ENCODE data around the gene SPAG4.

Gene SPAG4

GRCh38 chr20:35578469-35578868 is 37.2 kb upstream of the SPAG4 start:
- no peak overlapping the region for H2AFZ ChIP-seq (ENCODE audit: low read length)
- H3K79me2 ChIP-seq (ENCODE audit: low read length): no peaks in the 10 kb centered on the region
- no peaks in the 10 kb centered on the region for H3K27me3 ChIP-seq (replicated peaks; ENCODE audit: insufficient read depth, low read length)
- no peaks in the 10 kb centered on the region for H3K4me1 ChIP-seq (ENCODE audit: low read length)
- H3K36me3 ChIP-seq (replicated peaks; ENCODE audit: insufficient read depth, low read length): no peaks in the 10 kb centered on the region
- no peak overlapping the region for H3K4me3 ChIP-seq (ENCODE audit: low read length)
- no peaks in the 10 kb centered on the region for H3K9me2 ChIP-seq (replicated peaks; ENCODE audit: insufficient read depth, low read length)
- no peak for DNase-seq
- H3F3A ChIP-seq (ENCODE audit: insufficient read depth, low read length): no peaks in the 10 kb centered on the region
- no peak overlapping the region for H3K9ac ChIP-seq (ENCODE audit: low read length)
- no peak overlapping the region for H3K4me2 ChIP-seq (ENCODE audit: low read depth, low read length)
- TF ChIP-seq EZH2 (optimal IDR thresholded peaks at IDR 0.05; ENCODE audit: low read depth, low read length): no peak
- TF ChIP-seq, protein P1, sequence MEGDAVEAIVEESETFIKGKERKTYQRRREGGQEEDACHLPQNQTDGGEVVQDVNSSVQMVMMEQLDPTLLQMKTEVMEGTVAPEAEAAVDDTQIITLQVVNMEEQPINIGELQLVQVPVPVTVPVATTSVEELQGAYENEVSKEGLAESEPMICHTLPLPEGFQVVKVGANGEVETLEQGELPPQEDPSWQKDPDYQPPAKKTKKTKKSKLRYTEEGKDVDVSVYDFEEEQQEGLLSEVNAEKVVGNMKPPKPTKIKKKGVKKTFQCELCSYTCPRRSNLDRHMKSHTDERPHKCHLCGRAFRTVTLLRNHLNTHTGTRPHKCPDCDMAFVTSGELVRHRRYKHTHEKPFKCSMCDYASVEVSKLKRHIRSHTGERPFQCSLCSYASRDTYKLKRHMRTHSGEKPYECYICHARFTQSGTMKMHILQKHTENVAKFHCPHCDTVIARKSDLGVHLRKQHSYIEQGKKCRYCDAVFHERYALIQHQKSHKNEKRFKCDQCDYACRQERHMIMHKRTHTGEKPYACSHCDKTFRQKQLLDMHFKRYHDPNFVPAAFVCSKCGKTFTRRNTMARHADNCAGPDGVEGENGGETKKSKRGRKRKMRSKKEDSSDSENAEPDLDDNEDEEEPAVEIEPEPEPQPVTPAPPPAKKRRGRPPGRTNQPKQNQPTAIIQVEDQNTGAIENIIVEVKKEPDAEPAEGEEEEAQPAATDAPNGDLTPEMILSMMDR (IDR thresholded peaks at IDR 0.05; ENCODE audit: low read length): no peak
- TF ChIP-seq EZH2phosphoT487 (IDR thresholded peaks at IDR 0.05; ENCODE audit: low read length): no peak
- no peaks in the 10 kb centered on the region for H4K20me1 ChIP-seq (ENCODE audit: insufficient read depth, low read length)
- no peak overlapping the region for H3K27ac ChIP-seq (ENCODE audit: low read length)
- no peaks in the 10 kb centered on the region for H3K9me3 ChIP-seq (replicated peaks; ENCODE audit: insufficient read depth, low read length)

GRCh38 chr20:35579196-35579595 is 36.4 kb upstream of the SPAG4 start:
- DNase-seq: no peak
- H3K9me2 ChIP-seq (replicated peaks; ENCODE audit: insufficient read depth, low read length): no peaks in the 10 kb centered on the region
- no peak overlapping the region for H3K9ac ChIP-seq (ENCODE audit: low read length)
- H2AFZ ChIP-seq (ENCODE audit: low read length): no peak overlapping the region
- no peak overlapping the region for H3K4me2 ChIP-seq (ENCODE audit: low read depth, low read length)
- H4K20me1 ChIP-seq (ENCODE audit: insufficient read depth, low read length): no peaks in the 10 kb centered on the region
- H3F3A ChIP-seq (ENCODE audit: insufficient read depth, low read length): no peaks in the 10 kb centered on the region
- H3K9me3 ChIP-seq (replicated peaks; ENCODE audit: insufficient read depth, low read length): no peaks in the 10 kb centered on the region
- no peaks in the 10 kb centered on the region for H3K79me2 ChIP-seq (ENCODE audit: low read length)
- H3K4me1 ChIP-seq (ENCODE audit: low read length): no peaks in the 10 kb centered on the region
- H3K4me3 ChIP-seq (ENCODE audit: low read length): no peak overlapping the region
- H3K27me3 ChIP-seq (replicated peaks; ENCODE audit: insufficient read depth, low read length): no peaks in the 10 kb centered on the region
- TF ChIP-seq EZH2phosphoT487 (IDR thresholded peaks at IDR 0.05; ENCODE audit: low read length): no peak
- TF ChIP-seq, protein P1 (IDR thresholded peaks at IDR 0.05; ENCODE audit: low read length): no peak
- TF ChIP-seq EZH2 (optimal IDR thresholded peaks at IDR 0.05; ENCODE audit: low read depth, low read length): no peak
- no peaks in the 10 kb centered on the region for H3K36me3 ChIP-seq (replicated peaks; ENCODE audit: insufficient read depth, low read length)
- H3K27ac ChIP-seq (ENCODE audit: low read length): no peak overlapping the region

DNA sequence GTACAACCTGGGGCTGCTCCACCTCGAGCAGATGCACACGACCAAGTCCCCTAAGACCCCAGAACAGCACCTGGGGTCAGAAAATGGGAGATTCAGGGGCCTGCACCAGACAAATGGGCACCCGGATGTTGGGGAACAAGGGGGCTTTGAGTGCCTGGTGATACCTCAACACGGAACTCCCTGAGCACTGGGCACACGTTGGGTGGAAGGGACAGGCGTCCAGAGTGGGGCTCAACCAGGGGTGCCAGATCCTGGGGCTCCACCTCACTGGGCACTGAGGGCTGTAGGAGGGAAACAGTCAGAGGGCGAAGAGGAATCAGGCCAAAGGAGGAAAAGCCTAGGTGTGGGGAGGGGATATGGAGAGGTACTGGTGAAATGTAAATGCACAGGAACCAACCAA is 33.5 kb upstream of the SPAG4 start:
- H3K36me3 ChIP-seq (replicated peaks; ENCODE audit: insufficient read depth, low read length): no peaks in the 10 kb centered on the region
- DNase-seq: no peak
- H2AFZ ChIP-seq (ENCODE audit: low read length): no peak overlapping the region
- H3F3A ChIP-seq (ENCODE audit: insufficient read depth, low read length): no peaks in the 10 kb centered on the region
- H3K27ac ChIP-seq (ENCODE audit: low read length): no peak overlapping the region
- no peak overlapping the region for H3K4me3 ChIP-seq (ENCODE audit: low read length)
- no peaks in the 10 kb centered on the region for H3K9me2 ChIP-seq (replicated peaks; ENCODE audit: insufficient read depth, low read length)
- H3K9me3 ChIP-seq (replicated peaks; ENCODE audit: insufficient read depth, low read length): no peaks in the 10 kb centered on the region
- H3K4me2 ChIP-seq (ENCODE audit: low read depth, low read length): no peak overlapping the region
- no peaks in the 10 kb centered on the region for H3K4me1 ChIP-seq (ENCODE audit: low read length)
- no peak overlapping the region for H3K9ac ChIP-seq (ENCODE audit: low read length)
- TF ChIP-seq EZH2phosphoT487 (IDR thresholded peaks at IDR 0.05; ENCODE audit: low read length) (no peak), EZH2 (optimal IDR thresholded peaks at IDR 0.05; ENCODE audit: low read depth, low read length) (no peak)
- TF ChIP-seq, protein P1 (IDR thresholded peaks at IDR 0.05; ENCODE audit: low read length): no peak
- no peaks in the 10 kb centered on the region for H3K27me3 ChIP-seq (replicated peaks; ENCODE audit: insufficient read depth, low read length)
- no peaks in the 10 kb centered on the region for H4K20me1 ChIP-seq (ENCODE audit: insufficient read depth, low read length)
- H3K79me2 ChIP-seq (ENCODE audit: low read length): no peaks in the 10 kb centered on the region
